Endometrial microvascular endothelial cells (primary cell): Measurements from ENCODE around the gene SLU7. TPM values are rescaled to one million over a fixed set of nuclear protein-coding genes. Genes with fewer than 3 reads are reported as not detected.
"Not testable (repeated sequence)": the region's sequence is repeated elsewhere in the genome, so short reads cannot be mapped to it uniquely, and the experiment has no call there.

Experiments used
- in situ Hi-C: cut with HindIII; loops from 2 replicates; pipeline ENCODE4 v1.10.0; 2017; ENCODE audit warnings: low sequenced_read_pairs, low pct_unique_long_range_greater_than_20kb; ENCODE audit errors: inconsistent ontology term
- total RNA-seq: library from RNA; depleted of rRNA; stranded (reverse); fragments of >200 nt; gene quantifications from one replicate; pipeline ENCODE4 v1.2.3, GENCODE V29; 2015; ENCODE audit errors: inconsistent ontology term

Gene SLU7
- total RNA-seq, 1 donor from 2014 or later: 35.5 TPM

DNA sequence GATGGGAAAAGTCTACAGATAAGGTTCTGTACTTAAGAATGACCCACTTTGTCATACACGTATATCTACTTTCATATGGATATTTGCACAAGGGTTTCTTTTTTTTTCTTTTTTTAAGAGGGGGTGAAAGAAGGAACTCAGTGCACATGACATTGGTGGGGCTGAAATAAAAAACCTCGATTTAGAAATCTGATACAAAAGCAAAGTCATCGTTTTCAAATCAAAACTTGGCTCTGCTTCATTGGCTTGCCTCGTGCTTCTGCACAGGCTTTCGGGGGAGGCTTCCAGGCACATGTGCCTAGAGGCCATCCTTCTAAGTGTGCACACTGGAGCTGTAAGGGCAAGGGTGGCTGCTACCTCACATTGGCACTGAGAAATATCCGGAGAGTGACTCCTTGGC is 33.9 kb upstream of the SLU7 start:
- in situ Hi-C loops: no loop called here

DNA sequence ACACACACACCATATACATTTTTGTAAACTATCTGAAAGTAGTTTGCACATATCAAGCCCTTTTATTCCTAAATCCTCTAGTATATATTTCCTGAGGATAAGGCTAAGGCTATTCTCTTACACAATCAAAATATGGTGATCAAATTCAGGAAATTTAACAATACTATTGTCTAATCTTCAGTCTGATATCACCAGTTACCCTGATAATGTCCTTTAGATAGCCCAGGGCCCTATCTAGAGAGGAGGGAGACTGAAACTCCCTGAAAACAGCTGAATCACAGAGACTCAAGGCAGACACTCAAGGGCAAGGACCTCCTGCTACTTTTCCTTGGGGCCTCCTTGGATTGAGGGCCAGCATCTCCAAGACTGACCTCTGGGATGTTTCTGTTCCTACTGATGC is 33.2 kb upstream of the SLU7 start:
- in situ Hi-C loops: no loop called here

DNA sequence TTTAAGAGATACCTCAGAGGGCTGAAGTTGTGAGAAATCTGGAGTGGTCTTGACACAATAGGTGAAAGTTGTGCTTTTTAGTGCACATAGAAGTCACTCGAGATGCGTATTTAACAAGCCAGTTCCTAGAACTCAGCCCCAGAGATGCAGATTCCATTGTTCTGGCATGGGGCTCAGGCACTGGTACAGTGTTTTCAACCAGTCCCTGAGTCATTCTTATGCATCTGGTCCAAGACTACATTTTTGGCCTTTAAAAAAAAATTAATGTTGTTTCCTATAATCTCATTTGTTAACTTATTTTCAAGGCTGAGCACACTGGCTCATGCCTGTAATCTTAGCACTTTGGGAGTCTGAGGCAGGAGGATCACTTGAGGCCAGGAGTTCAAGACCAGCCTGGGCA is 32.4 kb upstream of the SLU7 start:
- in situ Hi-C loops: no loop called here

DNA sequence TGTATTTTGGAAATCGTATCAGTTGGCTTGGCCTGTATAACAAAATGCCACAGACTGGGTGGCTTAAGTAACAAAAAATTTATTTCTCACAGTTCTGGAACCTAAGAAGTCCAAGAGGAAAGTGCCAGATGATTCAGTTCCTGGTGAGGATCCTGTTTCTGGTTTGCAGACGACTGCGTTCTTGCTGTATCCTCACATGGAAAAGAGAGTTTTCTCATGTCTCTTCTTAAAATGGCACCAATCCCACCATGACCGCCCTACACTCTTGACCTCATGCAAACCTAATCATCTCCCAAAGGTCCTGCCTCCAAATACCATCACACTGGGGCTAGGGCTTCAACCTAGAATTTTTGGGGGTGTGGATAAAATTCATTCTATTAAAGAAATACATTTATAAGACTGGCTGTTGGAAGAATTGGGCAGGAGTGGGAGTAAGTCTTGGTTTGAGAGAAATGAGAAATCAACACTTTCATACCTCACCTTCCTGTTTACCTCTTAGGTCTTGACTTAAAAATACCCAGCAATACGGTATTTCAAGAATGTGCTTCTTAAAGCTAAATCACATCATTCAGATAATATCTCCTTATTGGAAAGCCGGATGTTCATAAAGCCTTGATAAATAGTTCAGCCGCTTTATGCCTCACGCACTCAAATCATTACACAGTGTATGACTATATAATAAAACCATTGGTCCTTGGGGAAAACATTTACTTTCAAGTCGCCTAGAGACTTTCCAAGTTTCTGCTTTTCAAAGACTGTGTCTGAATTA is 31.5 kb upstream of the SLU7 start:
- in situ Hi-C loops: no loop called here

DNA sequence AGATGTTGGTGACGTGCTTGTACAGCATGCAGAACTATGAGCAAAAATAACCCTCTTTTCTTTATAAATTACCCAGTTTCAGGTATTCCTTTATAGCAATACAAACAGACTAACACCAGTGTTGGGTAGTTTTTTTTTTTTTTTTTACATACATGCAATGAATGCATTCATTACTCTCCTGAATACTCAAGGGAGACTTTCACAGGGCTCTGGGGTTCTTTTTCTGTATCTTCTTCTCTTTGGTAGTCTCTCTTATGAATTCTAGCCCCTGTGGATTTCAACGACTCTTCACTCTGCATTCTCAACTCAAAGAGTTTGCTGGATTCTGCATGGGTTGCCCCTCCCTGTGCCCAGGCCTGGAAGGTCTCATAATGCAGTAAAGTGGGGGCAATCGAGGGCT is 30.6 kb upstream of the SLU7 start:
- in situ Hi-C loops: no loop called here

DNA sequence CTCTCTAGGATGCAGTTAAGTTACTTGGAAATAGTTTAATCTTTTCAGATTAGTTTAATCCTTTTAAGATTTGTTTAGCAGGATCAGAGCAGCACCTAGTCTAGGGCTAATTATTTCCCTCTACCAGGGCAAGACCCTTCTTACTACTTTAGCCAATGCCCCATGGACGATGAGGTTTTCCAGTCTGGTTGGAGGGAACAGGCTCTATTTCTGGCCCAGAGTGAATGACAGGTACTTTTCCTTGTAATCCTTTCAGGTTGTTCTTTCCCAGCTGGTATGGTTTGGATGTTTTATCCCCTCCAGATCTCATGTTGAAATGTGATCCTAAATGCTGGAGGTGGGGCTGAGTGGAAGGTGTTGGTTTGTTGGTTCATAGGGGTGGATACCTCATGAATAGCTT is 30.0 kb upstream of the SLU7 start:
- in situ Hi-C loops: no loop called here

DNA sequence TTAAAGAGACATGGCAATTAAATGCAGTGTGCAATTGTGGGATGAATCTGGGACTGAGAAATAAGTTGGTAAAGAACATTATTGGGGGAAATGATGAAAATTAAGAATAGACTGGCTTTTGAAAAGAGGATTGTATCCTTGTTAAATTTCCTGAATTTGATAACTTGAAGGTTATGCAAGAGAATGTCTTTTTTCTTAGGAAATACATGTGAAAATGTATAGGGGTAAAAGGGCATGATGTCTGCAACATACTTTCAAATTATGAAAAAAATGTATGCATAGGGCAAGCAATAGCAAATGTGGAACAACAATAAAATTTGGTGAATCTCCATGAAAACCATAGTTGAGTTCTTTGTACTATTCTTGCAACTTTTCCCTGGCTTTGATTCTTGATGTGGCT is 26.9 kb upstream of the SLU7 start:
- in situ Hi-C loops: no loop called here

DNA sequence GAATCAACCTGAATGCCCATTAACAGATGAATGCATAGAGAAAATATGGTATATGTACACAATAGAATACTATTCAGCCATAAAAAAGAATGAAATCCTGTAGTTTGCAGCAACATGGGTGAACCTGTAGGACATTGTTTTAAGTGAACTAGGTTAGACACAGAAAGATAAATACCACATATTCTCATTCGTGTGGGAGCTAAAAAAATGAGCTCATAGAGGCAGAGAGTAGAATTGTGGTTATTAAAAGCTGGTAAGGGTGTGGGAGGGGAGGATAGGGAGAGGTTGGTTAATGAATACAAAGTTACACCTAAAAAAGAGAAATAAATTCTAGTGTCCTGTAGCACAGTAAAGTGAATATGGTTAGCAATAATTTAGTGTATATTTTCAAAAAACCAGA is 26.3 kb upstream of the SLU7 start:
- in situ Hi-C loops: no loop called here

DNA sequence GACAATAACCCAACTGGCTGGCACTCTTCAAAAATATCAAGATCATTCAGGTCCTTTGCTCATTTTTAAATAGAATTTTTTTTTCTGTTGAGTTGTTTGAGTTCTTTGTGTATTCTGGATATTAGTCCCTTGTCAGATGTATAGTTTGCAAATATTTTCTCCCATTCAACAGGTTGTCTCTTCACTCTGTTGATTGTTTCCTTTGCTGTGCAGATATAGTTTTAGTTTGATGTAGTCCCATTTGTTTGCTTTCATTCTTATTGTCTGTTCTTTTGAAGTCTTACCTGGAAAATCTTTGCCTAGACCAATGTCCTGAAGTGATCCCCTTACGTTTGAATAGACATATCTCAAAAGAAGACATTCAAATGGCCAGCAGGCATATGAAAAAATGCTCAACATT is 25.5 kb upstream of the SLU7 start:
- in situ Hi-C loops: no loop called here

DNA sequence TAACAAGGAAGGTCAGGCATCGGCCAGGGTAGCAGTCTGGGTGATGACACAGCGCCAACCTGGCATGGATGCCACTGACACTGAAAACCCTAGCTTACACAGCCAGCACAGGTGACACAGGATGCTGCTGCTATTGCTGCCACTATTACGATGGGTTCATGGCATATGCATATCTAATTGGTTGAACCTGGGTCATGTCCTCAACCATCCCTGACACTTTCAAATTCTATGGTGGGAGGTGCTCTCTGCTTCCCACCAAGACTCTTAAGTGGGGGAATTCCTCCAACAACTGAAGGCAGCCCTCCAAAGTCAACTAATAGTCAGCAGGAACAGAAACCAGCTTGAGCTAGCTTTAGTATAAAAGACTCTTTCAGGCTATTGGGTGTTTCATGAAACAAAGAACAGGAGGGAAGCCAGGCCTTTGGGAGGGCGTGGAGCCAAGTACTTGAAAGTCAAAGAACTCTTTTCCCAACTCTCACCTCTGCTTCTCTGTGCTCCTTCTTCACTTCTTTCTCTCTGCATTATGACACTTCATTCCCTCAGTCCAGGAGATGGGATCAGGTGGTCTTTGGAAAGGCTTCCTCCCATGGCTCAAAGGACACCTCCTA is 24.0 kb upstream of the SLU7 start:
- in situ Hi-C loops: no loop called here

DNA sequence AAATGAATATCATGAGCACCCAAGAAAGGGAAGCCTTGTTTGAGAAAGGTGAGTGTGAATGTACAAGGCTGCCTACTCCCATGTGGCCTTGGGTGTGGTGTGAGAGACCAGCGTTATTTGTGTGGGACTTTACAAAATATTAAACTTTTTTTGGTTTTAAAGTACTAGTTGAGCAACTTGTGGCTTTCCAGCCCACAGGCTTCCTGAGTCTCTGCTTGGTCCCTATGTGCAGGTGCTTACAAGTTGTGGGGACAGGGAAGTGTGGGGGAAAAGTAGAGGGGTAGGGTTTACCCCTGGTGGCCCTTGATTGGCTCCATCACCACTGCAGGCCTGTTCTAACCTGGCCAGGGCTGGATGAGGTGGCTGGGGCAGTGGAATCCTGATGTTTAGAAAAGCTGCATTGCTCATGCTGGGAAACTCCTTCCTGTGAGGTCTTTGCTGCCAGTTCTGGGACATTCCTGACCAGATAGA is 22.5 kb upstream of the SLU7 start:
- in situ Hi-C loops: no loop called here

DNA sequence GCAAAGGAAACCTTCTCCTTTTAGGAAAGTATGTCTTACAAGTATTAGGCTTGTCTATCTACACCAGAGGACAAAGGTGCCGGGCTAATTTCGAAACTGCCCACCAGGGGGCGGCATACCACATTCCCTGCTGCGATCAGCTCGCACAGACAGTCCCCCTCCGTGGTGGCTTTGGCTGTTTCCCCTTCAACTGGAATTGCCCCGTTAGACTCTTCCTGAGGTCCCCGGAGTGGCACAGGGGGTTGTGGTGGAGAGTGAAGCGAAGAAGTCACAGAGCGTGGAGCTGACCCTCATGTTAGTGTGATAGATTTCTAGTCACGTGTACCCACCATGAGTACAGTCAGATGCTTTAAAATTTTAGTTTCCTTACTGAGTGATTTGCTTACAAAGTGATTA is 20.3 kb upstream of the SLU7 start:
- in situ Hi-C loops: no loop called here

DNA sequence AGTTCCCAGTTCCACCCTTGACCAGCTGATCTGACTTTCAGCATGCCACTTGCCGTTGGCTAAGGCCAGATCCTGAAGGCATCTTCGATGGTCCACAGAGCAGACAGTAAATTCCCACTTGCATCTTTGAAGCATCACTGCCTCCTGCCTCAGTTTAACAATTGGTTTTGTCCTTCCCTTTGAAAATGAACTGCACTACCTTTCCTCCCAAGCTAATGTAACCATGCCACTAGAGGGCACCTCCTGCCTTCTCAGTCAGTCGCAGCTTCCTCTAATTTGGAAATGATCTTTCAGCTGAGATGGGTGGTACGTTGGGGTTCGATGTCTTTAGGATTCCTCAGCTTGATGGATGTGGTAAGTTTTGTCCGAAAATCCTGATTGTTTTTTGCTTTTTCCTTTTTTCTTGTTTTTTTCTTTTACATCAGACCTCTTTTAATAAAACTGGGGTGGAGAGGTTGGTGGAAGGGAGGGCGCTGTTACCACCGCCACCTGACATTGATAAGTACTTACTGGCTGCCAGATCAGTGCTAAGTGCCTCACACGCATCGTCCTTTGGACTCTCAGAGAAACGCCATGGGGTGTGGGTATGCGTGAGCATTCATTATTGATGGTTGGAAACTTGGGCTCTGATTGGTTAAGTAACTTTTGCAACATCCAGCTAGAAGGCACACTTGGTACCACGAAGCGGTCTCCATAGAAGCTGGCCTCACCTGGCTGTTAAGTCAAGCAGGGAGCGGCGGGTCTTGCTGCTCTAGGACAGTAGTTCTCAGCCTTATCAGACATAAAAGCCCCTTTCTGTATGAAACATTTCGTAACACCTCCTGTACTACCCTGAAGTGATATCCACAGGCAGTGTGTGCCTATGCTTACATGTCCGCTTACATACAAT is 19.7 kb upstream of the SLU7 start:
- in situ Hi-C loops: no loop called here

DNA sequence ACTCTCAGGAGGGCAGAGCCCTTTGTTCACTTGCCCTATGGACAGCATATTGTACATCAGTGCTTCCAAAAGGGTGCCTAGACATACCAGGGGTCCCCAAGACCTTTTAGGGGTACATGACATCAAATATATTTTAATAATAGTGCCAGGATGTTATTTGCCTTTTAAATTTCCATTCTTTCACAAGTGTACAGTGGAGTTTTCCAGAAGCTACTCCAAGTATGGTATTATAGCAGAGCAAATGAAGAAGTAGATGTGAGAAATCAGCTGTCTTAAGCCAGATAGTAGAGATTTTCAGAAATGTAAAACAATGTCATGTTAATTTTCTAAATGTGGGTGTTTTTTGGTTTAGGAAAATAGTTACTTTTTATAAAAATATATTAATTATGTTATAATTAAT is 18.4 kb upstream of the SLU7 start:
- in situ Hi-C loops: no loop called here

DNA sequence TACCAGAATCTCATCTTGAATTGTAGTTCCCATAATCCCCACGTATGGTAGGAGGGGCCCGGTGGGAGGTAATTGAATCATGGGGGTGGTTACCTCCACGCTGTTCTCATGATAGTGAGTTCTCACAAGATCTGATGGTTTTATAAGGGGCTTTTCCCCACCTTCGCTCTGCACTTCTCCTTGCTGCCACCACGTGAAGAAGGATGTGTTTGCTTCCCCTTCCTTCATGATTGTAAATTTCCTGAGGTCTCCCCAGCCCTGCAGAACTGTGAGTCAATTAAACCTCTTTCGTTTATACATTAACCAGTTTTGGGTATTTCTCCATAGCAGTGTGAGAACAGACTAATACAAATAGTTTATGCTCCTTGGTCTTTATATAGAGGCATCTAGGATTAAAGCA is 17.8 kb upstream of the SLU7 start:
- in situ Hi-C loops: not testable (repeated sequence)

DNA sequence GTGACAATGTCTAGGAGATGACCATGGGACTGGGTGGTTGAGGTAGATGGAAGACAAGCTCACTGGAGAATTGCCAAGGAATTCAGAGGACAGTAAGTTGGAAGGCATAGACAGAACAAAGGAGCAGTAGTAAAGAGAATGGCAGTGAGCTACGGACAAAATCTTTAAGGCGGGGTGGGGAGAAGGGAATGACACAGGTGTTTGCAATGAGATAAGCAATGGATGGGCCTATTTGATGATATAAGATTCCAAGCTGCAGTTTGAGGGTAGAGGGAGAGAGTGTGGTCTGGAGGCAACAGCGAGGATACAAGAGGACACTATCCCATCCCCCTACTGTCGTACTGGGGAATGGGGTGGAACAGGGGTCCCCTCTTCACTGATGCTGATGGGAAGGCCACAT is 17.1 kb upstream of the SLU7 start:
- in situ Hi-C loops: no loop called here

DNA sequence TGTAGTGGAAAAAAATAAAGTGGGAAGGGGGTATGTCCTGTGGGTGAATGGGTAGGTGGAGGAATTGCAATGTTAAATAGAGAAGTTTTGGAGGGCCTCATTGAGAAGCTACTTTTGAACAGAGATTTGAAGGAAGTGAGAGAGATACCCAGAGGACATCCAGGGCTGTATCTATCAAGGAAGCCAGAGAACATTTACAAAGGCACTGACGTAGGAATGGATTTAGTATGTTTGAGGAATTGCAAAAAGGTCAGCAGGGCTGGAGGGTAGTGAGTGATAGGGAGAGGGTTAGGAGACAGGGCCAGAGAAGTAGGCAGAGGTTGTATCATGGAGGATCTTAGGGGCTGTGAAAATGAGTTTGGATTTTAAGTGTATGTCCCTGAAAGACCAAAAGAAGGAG is 16.7 kb upstream of the SLU7 start:
- in situ Hi-C loops: no loop called here

DNA sequence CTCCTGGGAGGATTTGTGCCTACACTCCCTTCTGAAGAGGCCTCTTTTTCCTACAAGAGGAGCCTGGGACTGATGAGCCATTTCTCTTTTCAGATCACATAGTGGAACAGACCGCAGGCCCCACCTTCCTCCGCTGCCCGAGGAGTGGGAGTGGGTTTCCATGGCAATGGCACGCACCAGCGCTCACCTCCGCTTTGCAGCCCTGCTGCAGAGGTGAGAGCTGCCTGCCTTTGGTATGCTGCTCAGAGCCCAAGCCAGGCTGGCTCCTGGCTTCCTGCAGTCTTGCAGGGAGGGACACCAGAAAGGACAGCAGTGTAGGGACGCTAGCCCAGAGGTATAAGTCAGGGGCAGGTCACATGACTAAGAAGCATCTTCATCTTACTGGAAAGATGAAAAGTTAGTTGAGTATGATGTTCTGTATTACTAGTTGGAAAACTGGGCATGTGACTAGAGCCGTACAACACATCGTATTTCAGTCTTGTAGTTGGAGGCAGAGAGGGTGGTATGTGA is 15.2 kb upstream of the SLU7 start:
- in situ Hi-C loops: no loop called here

DNA sequence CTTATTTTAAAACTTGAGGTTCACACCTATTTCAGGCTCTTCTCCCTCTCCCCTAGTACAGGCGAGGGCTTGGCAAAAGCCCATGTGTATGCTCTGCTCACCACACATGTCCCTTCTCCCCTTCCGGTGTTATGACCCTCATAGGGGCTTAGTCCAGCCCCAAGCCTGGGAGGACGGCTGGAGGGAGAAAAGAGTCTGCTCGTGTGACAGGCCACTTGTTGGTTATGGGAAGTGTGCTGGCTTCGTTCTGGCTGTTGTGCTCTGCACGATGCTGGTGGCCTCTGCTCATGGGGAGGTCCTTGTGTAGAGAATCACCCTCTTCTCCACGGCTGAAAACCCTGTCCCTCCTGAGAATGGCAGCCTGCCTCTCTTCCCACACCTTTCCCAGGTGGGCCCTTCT is 13.9 kb upstream of the SLU7 start:
- in situ Hi-C loops: no loop called here

DNA sequence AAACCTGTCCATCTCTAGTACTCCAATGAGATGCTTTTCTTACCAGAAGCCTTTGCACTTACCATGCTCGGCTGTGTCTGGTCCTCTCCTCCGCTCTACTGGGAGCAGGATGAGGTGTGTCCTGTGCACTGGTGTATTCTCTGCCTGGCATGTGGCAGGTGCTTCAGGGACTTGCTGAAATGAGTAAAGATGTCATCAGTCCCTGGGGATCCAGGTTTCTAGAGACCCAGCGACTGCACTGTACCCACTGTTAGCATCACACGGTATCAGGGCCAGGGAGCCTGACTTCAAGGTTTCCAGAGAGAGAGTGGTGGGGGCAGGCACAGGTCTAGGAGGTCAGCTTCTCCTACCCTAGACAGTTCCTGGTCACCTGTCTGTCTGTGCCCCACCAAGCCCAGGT is 13.3 kb upstream of the SLU7 start:
- in situ Hi-C loops: no loop called here
